GM12878 (cell line): Measurements from ENCODE around the gene RAB7B. TPM values are rescaled to one million over a fixed set of nuclear protein-coding genes. Genes with fewer than 3 reads are reported as not detected.

ENCODE experiments used
- CBFB ChIP-seq: IDR thresholded peaks from 2 replicates; pipeline ENCODE4 v1.6.1; 2016; ENCODE audit warnings: antibody characterized with exemption, low read depth
- CHD4 ChIP-seq: fragments of 200-600 bp; sonication (generic); IDR thresholded peaks from 2 replicates; pipeline ENCODE4 v1.6.1; 2016; ENCODE audit warnings: mild to moderate bottlenecking
- DPF2 ChIP-seq: fragments of 450-650 bp; IDR thresholded peaks from 2 replicates; pipeline ENCODE4 v1.6.1; 2017; ENCODE audit warnings: mild to moderate bottlenecking
- FOS ChIP-seq: IDR thresholded peaks from 3 replicates; pipeline ENCODE4 v1.6.1; 2011; ENCODE audit warnings: borderline replicate concordance; ENCODE audit not compliant: insufficient read length; ENCODE audit errors: extremely low read depth
- MEF2B ChIP-seq: fragments of 450-650 bp; IDR thresholded peaks from 2 replicates; pipeline ENCODE4 v1.6.1; 2018; ENCODE audit warnings: mild to moderate bottlenecking, moderate library complexity; ENCODE audit not compliant: partially characterized antibody, poor library complexity, severe bottlenecking
- NR2C2 ChIP-seq: IDR thresholded peaks from 2 replicates; pipeline ENCODE4 v1.6.1; 2011; ENCODE audit warnings: borderline replicate concordance, low read depth; ENCODE audit not compliant: control insufficient read depth, insufficient read length
- RUNX3 ChIP-seq: IDR thresholded peaks from 2 replicates; pipeline ENCODE4 v1.6.1; 2012; ENCODE audit warnings: low read length, inconsistent platforms
- SRF ChIP-seq, 2 experiments: IDR thresholded peaks; 2 replicates each; pipeline ENCODE4 v1.6.1; 2011; ENCODE audit warnings: low read depth in 2 of 2, low read length in 2 of 2, mild to moderate bottlenecking in 1 of 2, moderate library complexity in 1 of 2
- SUZ12 ChIP-seq: fragments of 200-600 bp; sonication (generic); IDR thresholded peaks from one replicate; pipeline ENCODE4 v1.6.1; 2018; ENCODE audit warnings: antibody characterized with exemption, mild to moderate bottlenecking; ENCODE audit not compliant: unreplicated experiment
- polyA plus RNA-seq, 11 experiments: library from polyadenylated mRNA; depleted of rRNA in 4 of 11; unstranded in 6 of 11; stranded (reverse) in 5 of 11; fragments of >200 nt; fragmentation: Nextera tagmentation in 4 of 11; fragmentation: Illumina TruSeq in 1 of 11; extraction: Ambion mirVana in 4 of 11; extraction: Trizol in 1 of 11; gene quantifications; 1 replicate in 1 of 11; 2 replicates in 10 of 11; pipeline versions ENCODE4 v1.2.1 to v1.2.3, GENCODE V29; 2011 to 2016; ENCODE audit warnings: inconsistent platforms in 2 of 11, missing spikeins in 2 of 11, low read depth in 1 of 11
- total RNA-seq, 4 experiments: library from RNA; depleted of rRNA in 3 of 4; stranded (reverse); fragments of >200 nt in 3 of 4; fragmentation: Illumina TruSeq in 1 of 4; extraction: Trizol in 1 of 4; gene quantifications; 2 replicates each; pipeline versions ENCODE4 v1.2.1 to v1.2.3, GENCODE V29; 2013 to 2021
- TF ChIP-seq, protein P1 (sequence below): fragments of 450-650 bp; IDR thresholded peaks from 2 replicates; pipeline ENCODE4 v1.6.1; 2017; ENCODE audit warnings: mild to moderate bottlenecking, low read depth, inconsistent platforms; ENCODE audit not compliant: poor library complexity, severe bottlenecking
- TF ChIP-seq, protein P2 (sequence below): IDR thresholded peaks from 2 replicates; pipeline ENCODE4 v1.6.1; 2012; ENCODE audit warnings: mild to moderate bottlenecking, low read depth, low read length
- TF ChIP-seq, protein P3 (sequence below): fragments of 450-650 bp; IDR thresholded peaks from 2 replicates; pipeline ENCODE4 v1.6.1; 2017; ENCODE audit warnings: mild to moderate bottlenecking
- TF ChIP-seq, protein P4 (sequence below): fragments of 150-350 bp; IDR thresholded peaks from 2 replicates; pipeline ENCODE4 v1.6.1; 2016; ENCODE audit warnings: low read depth, low read length
- TF ChIP-seq, protein P5 (sequence below): fragments of 450-650 bp; IDR thresholded peaks from 2 replicates; pipeline ENCODE4 v1.6.1; 2017; ENCODE audit warnings: antibody characterized with exemption, mild to moderate bottlenecking, moderate library complexity

RAB7B gene
- total and polyA plus RNA-seq, 10 of the 15 experiments (the other 5 are each of a cell fraction or from before 2014, with no cell fraction given): 0.09 TPM; not detected in 9

DNA sequence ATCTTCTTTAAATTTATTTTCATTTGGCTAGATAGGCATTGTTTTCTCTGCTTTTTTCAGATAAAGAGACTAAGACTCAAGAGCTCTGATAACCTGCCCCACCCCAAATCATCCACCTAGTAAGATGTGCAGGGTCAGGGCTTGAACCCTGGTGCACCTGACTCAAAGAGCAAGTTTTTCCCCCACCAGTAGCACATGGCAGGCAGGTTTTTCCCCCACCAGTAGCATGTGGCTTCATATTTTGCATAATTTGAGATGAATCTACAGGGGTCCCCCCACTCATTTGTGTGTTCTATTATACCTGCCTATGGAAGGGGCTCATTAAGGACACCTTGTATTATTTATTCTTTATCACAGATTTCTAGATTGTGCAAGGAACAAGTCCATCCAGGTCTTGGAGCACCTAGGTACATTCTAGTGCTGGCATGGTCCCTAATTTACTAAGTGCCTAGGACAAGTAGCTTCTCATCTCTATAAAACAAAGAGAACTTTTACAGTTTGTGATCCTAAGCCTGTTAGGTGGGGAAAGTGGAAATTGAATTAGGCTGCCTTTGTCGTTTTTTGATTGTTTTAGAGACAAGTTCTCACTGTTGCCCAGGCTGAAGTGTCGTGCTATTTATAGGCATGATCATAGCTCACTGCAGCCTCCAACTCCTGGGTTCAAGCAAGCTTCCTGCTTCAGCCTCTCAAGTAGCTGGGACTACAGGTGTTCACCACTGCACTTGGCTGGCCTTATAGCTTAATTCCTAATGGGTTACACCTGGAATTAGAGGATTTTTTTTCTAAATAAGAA lies 33.7 kb upstream of the RAB7B start (continued):
- TF ChIP-seq, protein P1, sequence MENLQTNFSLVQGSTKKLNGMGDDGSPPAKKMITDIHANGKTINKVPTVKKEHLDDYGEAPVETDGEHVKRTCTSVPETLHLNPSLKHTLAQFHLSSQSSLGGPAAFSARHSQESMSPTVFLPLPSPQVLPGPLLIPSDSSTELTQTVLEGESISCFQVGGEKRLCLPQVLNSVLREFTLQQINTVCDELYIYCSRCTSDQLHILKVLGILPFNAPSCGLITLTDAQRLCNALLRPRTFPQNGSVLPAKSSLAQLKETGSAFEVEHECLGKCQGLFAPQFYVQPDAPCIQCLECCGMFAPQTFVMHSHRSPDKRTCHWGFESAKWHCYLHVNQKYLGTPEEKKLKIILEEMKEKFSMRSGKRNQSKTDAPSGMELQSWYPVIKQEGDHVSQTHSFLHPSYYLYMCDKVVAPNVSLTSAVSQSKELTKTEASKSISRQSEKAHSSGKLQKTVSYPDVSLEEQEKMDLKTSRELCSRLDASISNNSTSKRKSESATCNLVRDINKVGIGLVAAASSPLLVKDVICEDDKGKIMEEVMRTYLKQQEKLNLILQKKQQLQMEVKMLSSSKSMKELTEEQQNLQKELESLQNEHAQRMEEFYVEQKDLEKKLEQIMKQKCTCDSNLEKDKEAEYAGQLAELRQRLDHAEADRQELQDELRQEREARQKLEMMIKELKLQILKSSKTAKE: no peak
- TF ChIP-seq, protein P2, sequence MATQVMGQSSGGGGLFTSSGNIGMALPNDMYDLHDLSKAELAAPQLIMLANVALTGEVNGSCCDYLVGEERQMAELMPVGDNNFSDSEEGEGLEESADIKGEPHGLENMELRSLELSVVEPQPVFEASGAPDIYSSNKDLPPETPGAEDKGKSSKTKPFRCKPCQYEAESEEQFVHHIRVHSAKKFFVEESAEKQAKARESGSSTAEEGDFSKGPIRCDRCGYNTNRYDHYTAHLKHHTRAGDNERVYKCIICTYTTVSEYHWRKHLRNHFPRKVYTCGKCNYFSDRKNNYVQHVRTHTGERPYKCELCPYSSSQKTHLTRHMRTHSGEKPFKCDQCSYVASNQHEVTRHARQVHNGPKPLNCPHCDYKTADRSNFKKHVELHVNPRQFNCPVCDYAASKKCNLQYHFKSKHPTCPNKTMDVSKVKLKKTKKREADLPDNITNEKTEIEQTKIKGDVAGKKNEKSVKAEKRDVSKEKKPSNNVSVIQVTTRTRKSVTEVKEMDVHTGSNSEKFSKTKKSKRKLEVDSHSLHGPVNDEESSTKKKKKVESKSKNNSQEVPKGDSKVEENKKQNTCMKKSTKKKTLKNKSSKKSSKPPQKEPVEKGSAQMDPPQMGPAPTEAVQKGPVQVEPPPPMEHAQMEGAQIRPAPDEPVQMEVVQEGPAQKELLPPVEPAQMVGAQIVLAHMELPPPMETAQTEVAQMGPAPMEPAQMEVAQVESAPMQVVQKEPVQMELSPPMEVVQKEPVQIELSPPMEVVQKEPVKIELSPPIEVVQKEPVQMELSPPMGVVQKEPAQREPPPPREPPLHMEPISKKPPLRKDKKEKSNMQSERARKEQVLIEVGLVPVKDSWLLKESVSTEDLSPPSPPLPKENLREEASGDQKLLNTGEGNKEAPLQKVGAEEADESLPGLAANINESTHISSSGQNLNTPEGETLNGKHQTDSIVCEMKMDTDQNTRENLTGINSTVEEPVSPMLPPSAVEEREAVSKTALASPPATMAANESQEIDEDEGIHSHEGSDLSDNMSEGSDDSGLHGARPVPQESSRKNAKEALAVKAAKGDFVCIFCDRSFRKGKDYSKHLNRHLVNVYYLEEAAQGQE: no peak
- TF ChIP-seq RUNX3 (0 out of 2 replicates have a peak, but pooled peaks have one; percentile 16), SRF (IDR thresholded peaks at IDR 0.05; ENCODE audit: low read depth in 2 of 2, low read length in 2 of 2) (no peak), DPF2 (no peak), CBFB (no peak), CHD4 (no peak), FOS (no peak), MEF2B (peak; percentile 17), NR2C2 (no peak), SUZ12 (no peak)
- TF ChIP-seq, protein P3, sequence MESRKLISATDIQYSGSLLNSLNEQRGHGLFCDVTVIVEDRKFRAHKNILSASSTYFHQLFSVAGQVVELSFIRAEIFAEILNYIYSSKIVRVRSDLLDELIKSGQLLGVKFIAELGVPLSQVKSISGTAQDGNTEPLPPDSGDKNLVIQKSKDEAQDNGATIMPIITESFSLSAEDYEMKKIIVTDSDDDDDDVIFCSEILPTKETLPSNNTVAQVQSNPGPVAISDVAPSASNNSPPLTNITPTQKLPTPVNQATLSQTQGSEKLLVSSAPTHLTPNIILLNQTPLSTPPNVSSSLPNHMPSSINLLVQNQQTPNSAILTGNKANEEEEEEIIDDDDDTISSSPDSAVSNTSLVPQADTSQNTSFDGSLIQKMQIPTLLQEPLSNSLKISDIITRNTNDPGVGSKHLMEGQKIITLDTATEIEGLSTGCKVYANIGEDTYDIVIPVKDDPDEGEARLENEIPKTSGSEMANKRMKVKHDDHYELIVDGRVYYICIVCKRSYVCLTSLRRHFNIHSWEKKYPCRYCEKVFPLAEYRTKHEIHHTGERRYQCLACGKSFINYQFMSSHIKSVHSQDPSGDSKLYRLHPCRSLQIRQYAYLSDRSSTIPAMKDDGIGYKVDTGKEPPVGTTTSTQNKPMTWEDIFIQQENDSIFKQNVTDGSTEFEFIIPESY: no peak
- TF ChIP-seq, protein P4, sequence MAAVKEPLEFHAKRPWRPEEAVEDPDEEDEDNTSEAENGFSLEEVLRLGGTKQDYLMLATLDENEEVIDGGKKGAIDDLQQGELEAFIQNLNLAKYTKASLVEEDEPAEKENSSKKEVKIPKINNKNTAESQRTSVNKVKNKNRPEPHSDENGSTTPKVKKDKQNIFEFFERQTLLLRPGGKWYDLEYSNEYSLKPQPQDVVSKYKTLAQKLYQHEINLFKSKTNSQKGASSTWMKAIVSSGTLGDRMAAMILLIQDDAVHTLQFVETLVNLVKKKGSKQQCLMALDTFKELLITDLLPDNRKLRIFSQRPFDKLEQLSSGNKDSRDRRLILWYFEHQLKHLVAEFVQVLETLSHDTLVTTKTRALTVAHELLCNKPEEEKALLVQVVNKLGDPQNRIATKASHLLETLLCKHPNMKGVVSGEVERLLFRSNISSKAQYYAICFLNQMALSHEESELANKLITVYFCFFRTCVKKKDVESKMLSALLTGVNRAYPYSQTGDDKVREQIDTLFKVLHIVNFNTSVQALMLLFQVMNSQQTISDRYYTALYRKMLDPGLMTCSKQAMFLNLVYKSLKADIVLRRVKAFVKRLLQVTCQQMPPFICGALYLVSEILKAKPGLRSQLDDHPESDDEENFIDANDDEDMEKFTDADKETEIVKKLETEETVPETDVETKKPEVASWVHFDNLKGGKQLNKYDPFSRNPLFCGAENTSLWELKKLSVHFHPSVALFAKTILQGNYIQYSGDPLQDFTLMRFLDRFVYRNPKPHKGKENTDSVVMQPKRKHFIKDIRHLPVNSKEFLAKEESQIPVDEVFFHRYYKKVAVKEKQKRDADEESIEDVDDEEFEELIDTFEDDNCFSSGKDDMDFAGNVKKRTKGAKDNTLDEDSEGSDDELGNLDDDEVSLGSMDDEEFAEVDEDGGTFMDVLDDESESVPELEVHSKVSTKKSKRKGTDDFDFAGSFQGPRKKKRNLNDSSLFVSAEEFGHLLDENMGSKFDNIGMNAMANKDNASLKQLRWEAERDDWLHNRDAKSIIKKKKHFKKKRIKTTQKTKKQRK: no peak
- TF ChIP-seq, protein P5, sequence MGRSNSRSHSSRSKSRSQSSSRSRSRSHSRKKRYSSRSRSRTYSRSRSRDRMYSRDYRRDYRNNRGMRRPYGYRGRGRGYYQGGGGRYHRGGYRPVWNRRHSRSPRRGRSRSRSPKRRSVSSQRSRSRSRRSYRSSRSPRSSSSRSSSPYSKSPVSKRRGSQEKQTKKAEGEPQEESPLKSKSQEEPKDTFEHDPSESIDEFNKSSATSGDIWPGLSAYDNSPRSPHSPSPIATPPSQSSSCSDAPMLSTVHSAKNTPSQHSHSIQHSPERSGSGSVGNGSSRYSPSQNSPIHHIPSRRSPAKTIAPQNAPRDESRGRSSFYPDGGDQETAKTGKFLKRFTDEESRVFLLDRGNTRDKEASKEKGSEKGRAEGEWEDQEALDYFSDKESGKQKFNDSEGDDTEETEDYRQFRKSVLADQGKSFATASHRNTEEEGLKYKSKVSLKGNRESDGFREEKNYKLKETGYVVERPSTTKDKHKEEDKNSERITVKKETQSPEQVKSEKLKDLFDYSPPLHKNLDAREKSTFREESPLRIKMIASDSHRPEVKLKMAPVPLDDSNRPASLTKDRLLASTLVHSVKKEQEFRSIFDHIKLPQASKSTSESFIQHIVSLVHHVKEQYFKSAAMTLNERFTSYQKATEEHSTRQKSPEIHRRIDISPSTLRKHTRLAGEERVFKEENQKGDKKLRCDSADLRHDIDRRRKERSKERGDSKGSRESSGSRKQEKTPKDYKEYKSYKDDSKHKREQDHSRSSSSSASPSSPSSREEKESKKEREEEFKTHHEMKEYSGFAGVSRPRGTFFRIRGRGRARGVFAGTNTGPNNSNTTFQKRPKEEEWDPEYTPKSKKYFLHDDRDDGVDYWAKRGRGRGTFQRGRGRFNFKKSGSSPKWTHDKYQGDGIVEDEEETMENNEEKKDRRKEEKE: no peak
